ENCODE data around the gene ARL1. TPM values are rescaled to one million over a fixed set of nuclear protein-coding genes. Genes with fewer than 3 reads are reported as not detected.

Gene ARL1
- total and polyA plus RNA-seq, 2 of the 8 experiments (the other 6 are each of a cell fraction or from before 2014, with no cell fraction given), result 28.9 to 75.2 TPM

DNA sequence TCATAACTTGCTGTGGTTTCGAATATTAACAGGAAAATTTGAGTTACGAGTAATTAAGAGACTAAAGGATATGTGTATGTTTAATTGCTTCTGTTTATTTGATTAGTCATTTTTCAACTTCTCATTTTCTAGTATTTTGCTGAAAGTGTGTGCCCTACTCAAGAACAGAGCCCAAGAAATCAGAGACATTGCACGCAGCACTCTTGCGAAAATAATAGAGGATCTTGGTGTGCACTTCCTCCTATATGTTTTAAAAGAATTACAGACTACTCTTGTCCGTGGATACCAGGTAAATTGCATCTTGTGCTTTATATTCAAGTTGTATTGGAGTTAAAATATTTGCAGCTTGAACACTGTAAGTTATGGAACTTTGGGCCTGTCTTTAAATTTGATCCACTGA lies 50.8 kb downstream of the ARL1 start:
- no peaks in the 10 kb centered on the region for H3K27me3 ChIP-seq (replicated peaks in 1 of 4; ENCODE audit: control insufficient read depth in 3 of 4, extremely low read depth in 1 of 4, insufficient read depth in 3 of 4, low read length in 3 of 4)
- H2BK5ac ChIP-seq (ENCODE audit: low read depth, low read length), result no peak overlapping the region
- no peak overlapping the region for H4K91ac ChIP-seq (replicated peaks; ENCODE audit: insufficient read length, low read length)
- no peak overlapping the region for H2AFZ ChIP-seq (ENCODE audit: low read length)
- H3K79me1 ChIP-seq (ENCODE audit: low read depth, low read length), result no peaks in the 10 kb centered on the region
- H2BK15ac ChIP-seq (ENCODE audit: low read length), result no peak overlapping the region
- H4K5ac ChIP-seq (ENCODE audit: insufficient read length, low read depth, low read length), result no peak overlapping the region
- no peak overlapping the region for H3K18ac ChIP-seq (ENCODE audit: extremely low read depth, low read length)
- no peak overlapping the region for H3K4me2 ChIP-seq (ENCODE audit: insufficient read depth in 1 of 2, low read depth in 2 of 2, low read length in 2 of 2)
- peaks cover 0 to 1% of the 10 kb centered on the region in 2 experiments for H4K20me1 ChIP-seq (replicated peaks in 1 of 2; ENCODE audit: control insufficient read depth in 1 of 2, insufficient read depth in 2 of 2, low read length in 2 of 2)
- H3K27ac ChIP-seq (ENCODE audit: low read depth, low read length), result no peak overlapping the region
- H3K36me3 ChIP-seq (ENCODE audit: control insufficient read depth in 2 of 4, insufficient read depth in 4 of 4, low read length in 3 of 4), result peaks cover 2 to 63% (median 36%) of the 10 kb centered on the region in 4 experiments; a peak in 6 of 8 replicates
- no peak overlapping the region for H3K9ac ChIP-seq (replicated peaks in 1 of 4; ENCODE audit: extremely low read depth in 1 of 4, low read depth in 3 of 4, low read length in 3 of 4)
- H4K8ac ChIP-seq (ENCODE audit: extremely low read depth, insufficient read depth, low read length), result no peak overlapping the region
- POLR2A ChIA-PET (ENCODE audit: partially characterized antibody), result no interaction called here
- H3K23ac ChIP-seq (ENCODE audit: insufficient read length), result no peak overlapping the region
- H3K14ac ChIP-seq (ENCODE audit: insufficient read length), result no peak overlapping the region
- no peak overlapping the region for H2AK5ac ChIP-seq (ENCODE audit: low read depth, low read length)
- no peak overlapping the region for H3K4ac ChIP-seq (replicated peaks; ENCODE audit: insufficient read length, low read depth, low read length)
- no peak for FAIRE-seq
- no peak overlapping the region for H2BK12ac ChIP-seq (ENCODE audit: low read depth, low read length)
- no peaks in the 10 kb centered on the region for H3K4me1 ChIP-seq (replicated peaks in 1 of 4; ENCODE audit: control insufficient read depth in 3 of 4, insufficient read depth in 4 of 4, low read length in 3 of 4)
- no peak overlapping the region for H3K4me3 ChIP-seq (ENCODE audit: extremely low read depth in 1 of 4, insufficient read depth in 2 of 4, low read depth in 3 of 4, low read length in 4 of 4)
- H3K56ac ChIP-seq (replicated peaks; ENCODE audit: insufficient read length, low read depth, low read length), result no peak overlapping the region
- CTCF ChIA-PET (ENCODE audit: partially characterized antibody), result no interaction called here
- no peaks in the 10 kb centered on the region for H3K9me3 ChIP-seq (ENCODE audit: insufficient read depth in 2 of 2, low read depth in 1 of 2, low read length in 1 of 2)
- H2BK20ac ChIP-seq (ENCODE audit: low read length), result no peak overlapping the region
- H3K79me2 ChIP-seq (ENCODE audit: control insufficient read depth in 1 of 2, insufficient read depth in 2 of 2, low read length in 2 of 2), result no peaks in the 10 kb centered on the region
- 92% methylated on average over 5 of the region's 5 CpGs; no CpG with 5 or more reads in 1 of the 2 experiments for WGBS, 2 experiments (ENCODE audit: extremely low coverage in 1 of 2, insufficient coverage in 1 of 2, insufficient read length in 1 of 2, insufficient replicate concordance in 2 of 2, low coverage in 1 of 2, low lambda C conversion rate in 2 of 2, missing lambda C conversion rate in 1 of 2)
- no peak for DNase-seq (ENCODE audit: low read depth in 1 of 2, low spot score in 2 of 2)
- H3K23me2 ChIP-seq (ENCODE audit: low read depth, low read length), result no peaks in the 10 kb centered on the region
- no peak overlapping the region for H2BK120ac ChIP-seq (replicated peaks; ENCODE audit: low read depth, low read length)
- TF ChIP-seq BRCA1 (IDR thresholded peaks at IDR 0.05; ENCODE audit: low read depth, low read length) (no peak), SP2 (IDR thresholded peaks at IDR 0.05; ENCODE audit: low read length) (no peak), SIX5 (IDR thresholded peaks at IDR 0.05; ENCODE audit: low read depth, low read length) (no peak), RXRA (IDR thresholded peaks at IDR 0.05; ENCODE audit: insufficient read depth, low read depth, low read length) (no peak), KDM1A (IDR thresholded peaks at IDR 0.05; ENCODE audit: borderline replicate concordance, low read length) (no peak), FOSL1 (IDR thresholded peaks at IDR 0.05; ENCODE audit: insufficient read depth, low read depth, low read length) (no peak), HDAC6 (IDR thresholded peaks at IDR 0.05; ENCODE audit: low read depth, low read length) (no peak), CEBPB (IDR thresholded peaks at IDR 0.05; ENCODE audit: low read depth, low read length) (no peak), TEAD4 (IDR thresholded peaks at IDR 0.05; ENCODE audit: low read depth, low read length) (no peak), RBBP5 (IDR thresholded peaks at IDR 0.05; ENCODE audit: borderline replicate concordance, low read depth, low read length) (no peak), BACH1 (IDR thresholded peaks at IDR 0.05; ENCODE audit: low read length) (no peak), EGR1 (IDR thresholded peaks at IDR 0.05; ENCODE audit: borderline replicate concordance, low read depth, low read length) (no peak), POU5F1 (IDR thresholded peaks at IDR 0.05; ENCODE audit: low read depth, low read length) (no peak)
- TF ChIP-seq, protein P1, sequence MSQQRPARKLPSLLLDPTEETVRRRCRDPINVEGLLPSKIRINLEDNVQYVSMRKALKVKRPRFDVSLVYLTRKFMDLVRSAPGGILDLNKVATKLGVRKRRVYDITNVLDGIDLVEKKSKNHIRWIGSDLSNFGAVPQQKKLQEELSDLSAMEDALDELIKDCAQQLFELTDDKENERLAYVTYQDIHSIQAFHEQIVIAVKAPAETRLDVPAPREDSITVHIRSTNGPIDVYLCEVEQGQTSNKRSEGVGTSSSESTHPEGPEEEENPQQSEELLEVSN (IDR thresholded peaks at IDR 0.05), result no peak
